ENCODE results near the gene SOWAHD. TPM values are rescaled to one million over a fixed set of nuclear protein-coding genes. Genes with fewer than 3 reads are reported as not detected.

The SOWAHD gene
- total and polyA plus RNA-seq, 2 experiments from 2014 or later: 3.8 to 5.1 TPM

- peaks cover 22% of the 10 kb centered on the region for H3K36me3 Mint-ChIP-seq (ENCODE audit: low read depth)
- no peak overlapping the region for H3K27ac Mint-ChIP-seq
Measured at GRCh38 chrX:119778829-119779228, 20.4 kb downstream of the SOWAHD start.

GRCh38 chrX:119783026-119783425, 24.6 kb downstream of the SOWAHD start:
- DNase-seq (ENCODE audit: low spot score): no peak
- H3K4me1 Mint-ChIP-seq: no peaks in the 10 kb centered on the region
- Histone ChIP-seq H3K27me3 (ENCODE audit: insufficient read depth) (no peaks in the 10 kb centered on the region), H2AFZ (no peak overlapping the region), H3K79me2 (replicated peaks; ENCODE audit: insufficient read depth) (peaks cover 19% of the 10 kb centered on the region), H3K4me1 (ENCODE audit: insufficient read depth) (peaks cover 4% of the 10 kb centered on the region; the same call in 1 of the 2 replicates), H3F3A (replicated peaks; ENCODE audit: low read depth) (peaks cover 12% of the 10 kb centered on the region; the same call in 1 of the 2 replicates), H3K27ac (ENCODE audit: low read depth) (no peak overlapping the region), H3K4me3 (no peak overlapping the region), H3K36me3 (ENCODE audit: insufficient read depth) (peaks cover 8% of the 10 kb centered on the region), H3K9me2 (ENCODE audit: insufficient read depth) (no peaks in the 10 kb centered on the region), H4K20me1 (replicated peaks; ENCODE audit: insufficient read depth) (peaks cover 8% of the 10 kb centered on the region), H3K4me2 (no peak overlapping the region)
- no peak for ATAC-seq
- peaks cover 56% of the 10 kb centered on the region for H3K36me3 Mint-ChIP-seq (ENCODE audit: low read depth)
- no peak for TF ChIP-seq NANOG (IDR thresholded peaks at IDR 0.05; ENCODE audit: borderline replicate concordance)
- peaks cover 6% of the 10 kb centered on the region for H3K27me3 Mint-ChIP-seq (ENCODE audit: insufficient read depth, low read depth, poor library complexity)
- no peak overlapping the region for H3K4me3 Mint-ChIP-seq
- no peaks in the 10 kb centered on the region for H3K9me3 Mint-ChIP-seq
- H3K27ac Mint-ChIP-seq: no peak overlapping the region

More at GRCh38 chrX:119778829-119779228, 20.4 kb downstream of the SOWAHD start:
- Histone ChIP-seq H3K27me3 (ENCODE audit: insufficient read depth) (no peaks in the 10 kb centered on the region), H4K20me1 (replicated peaks; ENCODE audit: insufficient read depth) (no peaks in the 10 kb centered on the region; the same call in 1 of the 2 replicates), H3K4me3 (no peak overlapping the region), H3K4me1 (ENCODE audit: insufficient read depth) (no peaks in the 10 kb centered on the region), H3K9me2 (ENCODE audit: insufficient read depth) (no peaks in the 10 kb centered on the region), H3K27ac (ENCODE audit: low read depth) (no peak overlapping the region), H3K79me2 (replicated peaks; ENCODE audit: insufficient read depth) (no peaks in the 10 kb centered on the region), H3K4me2 (no peak overlapping the region), H3F3A (replicated peaks; ENCODE audit: low read depth) (0 out of 2 replicates have a peak, but pooled peaks cover 3% of the 10 kb centered on the region), H3K36me3 (ENCODE audit: insufficient read depth) (no peaks in the 10 kb centered on the region), H2AFZ (no peak overlapping the region)
- ATAC-seq: no peak
- H3K9me3 Mint-ChIP-seq: no peaks in the 10 kb centered on the region
- H3K4me1 Mint-ChIP-seq: peaks cover 4% of the 10 kb centered on the region; the same call in 1 of the 3 replicates
- TF ChIP-seq EZH2phosphoT487 (IDR thresholded peaks at IDR 0.05; ENCODE audit: unreplicated experiment): no peak
- no peak for TF ChIP-seq NANOG (IDR thresholded peaks at IDR 0.05; ENCODE audit: borderline replicate concordance)
- TF ChIP-seq EZH2 (IDR thresholded peaks at IDR 0.05; ENCODE audit: low read depth, unreplicated experiment): no peak
- no peak for TF ChIP-seq STAT1 (IDR thresholded peaks at IDR 0.05; ENCODE audit: unreplicated experiment)
- no peak for TF ChIP-seq REST (IDR thresholded peaks at IDR 0.05; ENCODE audit: unreplicated experiment)
- no peak overlapping the region for H3K4me3 Mint-ChIP-seq
- DNase-seq (ENCODE audit: low spot score): no peak
- peaks cover 5% of the 10 kb centered on the region for H3K27me3 Mint-ChIP-seq (ENCODE audit: insufficient read depth, low read depth, poor library complexity)
